Psoas muscle (tissue), 8 donors: ENCODE data around the gene SCAMP2. TPM values are rescaled to one million over a fixed set of nuclear protein-coding genes. Genes with fewer than 3 reads are reported as not detected.

Experiments used
- ATAC-seq, 4 donors: fragments of 200-7000 bp; cut with Tn5 transposase; one replicate each; pipeline ENCODE4 v1.9.1; 2020; ENCODE audit warnings: moderate library complexity in 3 of 4, mild to moderate bottlenecking in 2 of 4
- DNase-seq, 2 donors: peaks; one replicate each; pipeline ENCODE4 v3.0.0-alpha.2; 2020
- H3K27ac ChIP-seq: fragments of 200-600 bp; one replicate; pipeline ENCODE4 v1.8.0; 2022
- H3K27me3 ChIP-seq, 3 donors: fragments of 200-600 bp in 1 of 3; one replicate each; pipeline versions ENCODE4 v1.6.1 to v1.8.0; 2013 to 2022; ENCODE audit warnings: low read length in 2 of 3, mild to moderate bottlenecking in 2 of 3, moderate library complexity in 1 of 3; ENCODE audit not compliant: insufficient read depth in 3 of 3
- H3K36me3 ChIP-seq, 2 donors: fragments of 200-600 bp in 1 of 2; one replicate each; pipeline versions ENCODE4 v1.6.1 to v1.8.0; 2013 to 2022; ENCODE audit warnings: low read depth in 1 of 2, mild to moderate bottlenecking in 1 of 2, moderate library complexity in 1 of 2; ENCODE audit not compliant: insufficient read depth in 1 of 2
- H3K4me1 ChIP-seq: fragments of 200-600 bp; one replicate; pipeline ENCODE4 v1.8.0; 2022
- H3K4me3 ChIP-seq: fragments of 200-600 bp; one replicate; pipeline ENCODE4 v1.8.0; 2022; ENCODE audit warnings: mild to moderate bottlenecking
- H3K9me3 ChIP-seq: fragments of 200-600 bp; one replicate; pipeline ENCODE4 v1.8.0; 2022
- CTCF ChIP-seq: fragments of 200-600 bp; IDR thresholded peaks from one replicate; pipeline ENCODE4 v1.8.0; 2022; ENCODE audit warnings: antibody characterized with exemption
- WGBS, 3 donors: extraction: QIAGEN DNeasy Blood & Tissue Kit; methylation state at CpG; one replicate each; pipeline versions ENCODE4 v1.1.6 to v1.1.7; 2013; 5-methylcytosine and 5-hydroxymethylcytosine counted together
- intact Hi-C, 2 donors: fragments of 100-400 bp; cut with DNase I; formaldehyde crosslinking; loops; one replicate each; pipeline versions ENCODE4 v1.11.0 to v1.14.2; 2022
- polyA plus RNA-seq, 3 donors: library from polyadenylated mRNA; stranded (reverse); fragments of 200-250 nt; gene quantifications; one replicate each; pipeline ENCODE4 v1.2.3, GENCODE V29; 2013
- total RNA-seq, 4 donors: library from RNA; stranded (reverse); fragmentation: NEBNext Ultra II Directional in 2 of 4; extraction: Animal tissue kit (Norgen Biotek cat#: 25700) in 2 of 4; gene quantifications; one replicate each; pipeline versions ENCODE4 v1.2.1 to v1.2.4, GENCODE V29; 2021 to 2023
- donor health status: healthy with polysubstance abuse.
- donor health status: DM: no; HTN: no; CAD: no; lungs with moderate emphysema.
- donor health status: Bipolar disorder and iron deficiency.
- donor health status: healthy.
- donor health status: DM: yes; HTN: yes; CAD: no.
- donor health status: DM: no; HTN: no; CAD: no.
- donor health status: DM: no; HTN: no; CAD: no.
- donor health status: DM: yes; HTN: yes; CAD: no.

The SCAMP2 gene
- total and polyA plus RNA-seq, 7 donors, result 32.1 to 73.6 (median 48.6) TPM

- no peak overlapping the region for H3K4me3 ChIP-seq
- ATAC-seq, result no peak
- peaks cover 41% of the 10 kb centered on the region for H3K4me1 ChIP-seq
- H3K27me3 ChIP-seq, result no peaks in the 10 kb centered on the region
- DNase-seq, result no peak
- WGBS, 3 donors, result 93 to 97% (median 97%) methylated on average over 9 of the region's 9 CpGs
- H3K36me3 ChIP-seq, result peaks cover 0 to 8% of the 10 kb centered on the region in 2 donors
- intact Hi-C loops, result no loop called here
- no peak for TF ChIP-seq CTCF
- H3K27ac ChIP-seq, result no peak overlapping the region
- no peaks in the 10 kb centered on the region for H3K9me3 ChIP-seq
These were observed 78.2 kb downstream of the SCAMP2 start for GRCh38 chr15:74794970-74795349.

GRCh38 chr15:74794248-74794969, 78.8 kb downstream of the SCAMP2 start:
- intact Hi-C loops, result no loop called here

More at GRCh38 chr15:74794248-74794969, 78.8 kb downstream of the SCAMP2 start:
- ATAC-seq (no peak), DNase-seq (no peak)
- peaks cover 0 to 4% of the 10 kb centered on the region in 2 donors for H3K36me3 ChIP-seq
- H3K4me1 ChIP-seq, result peaks cover 42% of the 10 kb centered on the region
- WGBS, 3 donors, result 90 to 94% (median 91%) methylated on average over 7 of the region's 9 CpGs
- no peak overlapping the region for H3K27ac ChIP-seq
- H3K9me3 ChIP-seq, result no peaks in the 10 kb centered on the region
- no peak overlapping the region for H3K4me3 ChIP-seq
- no peak for TF ChIP-seq CTCF
- H3K27me3 ChIP-seq, result no peaks in the 10 kb centered on the region

Other genes starting within 250 kb of the SCAMP2 start
- gene EDC3, start 177.3 kb downstream of the SCAMP2 start, total RNA-seq, result 10 to 100 TPM; 18.3 to 24.1 (median 19.7) TPM
- gene EDC3, start 177.3 kb downstream of the SCAMP2 start, polyA plus RNA-seq, result 10 to 100 TPM in 2 of 3 donors, 1 to 10 TPM in 1; 7.8 to 19.8 (median 16.0) TPM
- gene CYP1A1, start 147.8 kb downstream of the SCAMP2 start, total RNA-seq, result 1 to 10 TPM in 1 of 4 donors, under 1 TPM in 1, not detected in 2; 0.11 to 2.4 TPM
- gene CYP1A1, start 147.8 kb downstream of the SCAMP2 start, polyA plus RNA-seq, result 1 to 10 TPM in 1 of 3 donors, under 1 TPM in 2; 0.14 to 3.0 (median 0.61) TPM
- gene CYP1A2, start 124.5 kb downstream of the SCAMP2 start, total RNA-seq, result not detected
- under 1 TPM in 1 of 3 donors, not detected in 2; 0.03 TPM for gene CYP1A2, start 124.5 kb downstream of the SCAMP2 start, polyA plus RNA-seq
- gene CSK, start 91.3 kb downstream of the SCAMP2 start, total RNA-seq, result 10 to 100 TPM; 15.5 to 23.8 (median 17.9) TPM
- gene CSK, start 91.3 kb downstream of the SCAMP2 start, polyA plus RNA-seq, result 10 to 100 TPM; 12.2 to 29.6 (median 15.1) TPM
- gene LMAN1L, start 60.5 kb downstream of the SCAMP2 start, total RNA-seq, result under 1 TPM in 2 of 4 donors, not detected in 2; 0.36 to 0.66 TPM
- not detected for gene LMAN1L, start 60.5 kb downstream of the SCAMP2 start, polyA plus RNA-seq
- gene CPLX3, start 46.7 kb downstream of the SCAMP2 start, total RNA-seq, result under 1 TPM in 1 of 4 donors, not detected in 3; 0.19 TPM
- under 1 TPM in 2 of 3 donors, not detected in 1; 0.03 to 0.04 TPM for gene CPLX3, start 46.7 kb downstream of the SCAMP2 start, polyA plus RNA-seq
- 10 to 100 TPM; 17.7 to 34.5 (median 27.0) TPM for gene ULK3, start 30.2 kb downstream of the SCAMP2 start, total RNA-seq
- 10 to 100 TPM; 33.2 to 43.5 (median 42.8) TPM for gene ULK3, start 30.2 kb downstream of the SCAMP2 start, polyA plus RNA-seq
- gene MPI, start 16.7 kb upstream of the SCAMP2 start, total RNA-seq, result 10 to 100 TPM; 37.6 to 61.2 (median 43.2) TPM
- gene MPI, start 16.7 kb upstream of the SCAMP2 start, polyA plus RNA-seq, result 10 to 100 TPM; 26.4 to 50.5 (median 38.9) TPM
- gene FAM219B, start 33.5 kb upstream of the SCAMP2 start, total RNA-seq, result 10 to 100 TPM; 41.0 to 78.0 (median 53.7) TPM
- 10 to 100 TPM; 26.5 to 48.4 (median 27.2) TPM for gene FAM219B, start 33.5 kb upstream of the SCAMP2 start, polyA plus RNA-seq
- 100 to 1,000 TPM; 635 to 910 (median 767) TPM for gene COX5A, start 64.7 kb upstream of the SCAMP2 start, total RNA-seq
- gene COX5A, start 64.7 kb upstream of the SCAMP2 start, polyA plus RNA-seq, result 1,000 to 10,000 TPM in 2 of 3 donors, 100 to 1,000 TPM in 1; 974 to 1,651 (median 1,366) TPM
- gene RPP25, start 83.4 kb upstream of the SCAMP2 start, total RNA-seq, result 1 to 10 TPM in 3 of 4 donors, under 1 TPM in 1; 0.64 to 1.9 (median 1.4) TPM
- gene RPP25, start 83.4 kb upstream of the SCAMP2 start, polyA plus RNA-seq, result 10 to 100 TPM in 1 of 3 donors, 1 to 10 TPM in 2; 1.7 to 11.6 (median 2.3) TPM
- gene SCAMP5, start 122.2 kb upstream of the SCAMP2 start, total RNA-seq, result 1 to 10 TPM in 1 of 4 donors, under 1 TPM in 2, not detected in 1; 0.23 to 6.3 (median 0.97) TPM
- gene SCAMP5, start 122.2 kb upstream of the SCAMP2 start, polyA plus RNA-seq, result 1 to 10 TPM in 1 of 3 donors, under 1 TPM in 2; 0.03 to 2.1 (median 0.16) TPM
- gene PPCDC, start 150.2 kb upstream of the SCAMP2 start, total RNA-seq, result 10 to 100 TPM in 1 of 4 donors, 1 to 10 TPM in 3; 2.4 to 11.7 (median 4.9) TPM
- gene PPCDC, start 150.2 kb upstream of the SCAMP2 start, polyA plus RNA-seq, result 10 to 100 TPM; 13.9 to 26.1 (median 24.3) TPM